SU-DHL-6 (cell line): ENCODE measurements around the gene THG1L.

ENCODE experiments used
- CTCF ChIP-seq: fragments of 200-600 bp; sonication (generic); IDR thresholded peaks from one replicate; pipeline ENCODE4 v1.5.1; 2017; ENCODE audit warnings: antibody characterized with exemption, mild to moderate bottlenecking, low read length, moderate library complexity; ENCODE audit not compliant: insufficient read depth, poor library complexity, severe bottlenecking
- EZH2phosphoT487 ChIP-seq: fragments of 200-600 bp; sonication (generic), shearing (Covaris generic); conservative IDR thresholded peaks from 2 replicates; pipeline ENCODE4 v1.6.1; 2018; ENCODE audit warnings: mild to moderate bottlenecking, antibody characterized with exemption, low read length, moderate library complexity, mixed read lengths

GRCh38 chr5:157713830-157714595 lies 17.2 kb upstream of the THG1L start:
- no peak for TF ChIP-seq CTCF
- TF ChIP-seq EZH2phosphoT487, result no peak
